Right lobe of liver (tissue), 6 donors: ENCODE results near the gene AGO1. TPM values are rescaled to one million over a fixed set of nuclear protein-coding genes. Genes with fewer than 3 reads are reported as not detected.
"Not testable (repeated sequence)": the region's sequence is repeated elsewhere in the genome, so short reads cannot be mapped to it uniquely, and the experiment has no call there.

Source experiments
- ATAC-seq, 4 donors: fragments of 200-7000 bp; cut with Tn5 transposase; one replicate each; pipeline ENCODE4 v1.9.1; 2020; ENCODE audit warnings: mild to moderate bottlenecking in 4 of 4, moderate library complexity in 4 of 4
- DNase-seq, 3 donors: peaks; one replicate each; pipeline ENCODE4 v3.0.0-alpha.2; 2020
- H3K27ac ChIP-seq, 3 donors: fragments of 200-600 bp; one replicate each; pipeline ENCODE4 v1.8.0; 2022
- H3K27me3 ChIP-seq, 2 donors: fragments of 200-600 bp; one replicate each; pipeline ENCODE4 v1.8.0; 2022
- H3K36me3 ChIP-seq, 4 donors: fragments of 200-600 bp; sonication (generic) in 1 of 4; one replicate each; pipeline versions ENCODE4 v1.5.1 to v1.8.0; 2017 to 2022; ENCODE audit warnings: control low read depth in 1 of 4
- H3K4me1 ChIP-seq, 4 donors: fragments of 200-600 bp; sonication (generic) in 1 of 4; one replicate each; pipeline versions ENCODE4 v1.5.1 to v1.8.0; 2017 to 2022; ENCODE audit warnings: control low read depth in 1 of 4
- H3K4me3 ChIP-seq, 3 donors: fragments of 200-600 bp; one replicate each; pipeline ENCODE4 v1.8.0; 2022
- H3K9me3 ChIP-seq, 4 donors: fragments of 200-600 bp; sonication (generic) in 1 of 4; one replicate each; pipeline versions ENCODE4 v1.5.1 to v1.8.0; 2017 to 2022; ENCODE audit warnings: control low read depth in 1 of 4
- POLR2A ChIP-seq: fragments of 450-650 bp; IDR thresholded peaks from one replicate; pipeline ENCODE4 v1.6.1; 2017; ENCODE audit warnings: antibody characterized with exemption, mild to moderate bottlenecking
- WGBS: methylation state at CpG from one replicate; pipeline ENCODE4 v1.1.6; 2018; ENCODE audit warnings: low coverage, low lambda C conversion rate; ENCODE audit not compliant: insufficient coverage; ENCODE audit errors: missing lambda C conversion rate; 5-methylcytosine and 5-hydroxymethylcytosine counted together
- intact Hi-C, 2 donors: fragments of 100-400 bp; cut with DNase I; formaldehyde crosslinking; loops; one replicate each; pipeline versions ENCODE4 v1.11.2 to v1.14.1; 2022
- total RNA-seq, 6 experiments: library from RNA; depleted of rRNA in 2 of 6; stranded (reverse); fragments of >200 nt in 2 of 6; fragmentation: NEBNext Ultra II Directional in 3 of 6; extraction: Animal tissue kit (Norgen Biotek cat#: 25700) in 3 of 6; gene quantifications; one replicate each; pipeline versions ENCODE4 v1.1.0 to v1.2.4, GENCODE V29; 2016 to 2023
- TF ChIP-seq, protein P1 (sequence below), 4 donors: fragments of 200-600 bp in 3 of 4; fragments of 450-650 bp in 1 of 4; IDR thresholded peaks; one replicate each; pipeline versions ENCODE4 v1.5.1 to v1.8.0; 2016 to 2022; ENCODE audit warnings: antibody characterized with exemption in 4 of 4, mild to moderate bottlenecking in 2 of 4
- donor health status: DM: no; HTN: yes; CAD: no.
- donor health status: DM: no; HTN: no; CAD: no.
- donor health status: DM: no; HTN: no; CAD: no.
- donor health status: DM: no; HTN: yes; CAD: no.
- donor health status: DM: no; HTN: yes; CAD: no.

The AGO1 gene
- total RNA-seq, 6 experiments from 2014 or later: 8.7 to 11.2 (median 10.5) TPM

DNA sequence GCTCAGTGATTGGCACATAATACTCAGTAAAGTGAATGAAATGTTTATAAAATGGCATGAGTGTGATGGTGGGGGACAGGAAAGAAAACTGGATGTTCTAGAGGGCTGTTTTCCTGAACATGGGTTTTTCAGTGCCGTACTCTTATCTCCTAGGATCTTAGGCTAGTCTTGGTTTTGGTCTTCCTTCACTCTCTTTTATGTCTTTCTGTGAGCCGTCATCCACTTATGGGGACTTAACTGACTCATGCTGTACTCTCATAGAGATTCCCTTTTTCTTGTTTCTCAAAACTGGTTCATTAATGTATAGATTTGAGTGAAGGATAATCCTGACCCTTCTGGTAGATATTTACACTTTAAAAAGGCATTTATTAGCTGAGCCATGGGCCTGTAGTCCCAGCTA is 64.5 kb downstream of the AGO1 start:
- Histone ChIP-seq H3K27me3 (no peaks in the 10 kb centered on the region), H3K4me3 (no peak overlapping the region), H3K27ac (no peak overlapping the region), H3K9me3 (no peaks in the 10 kb centered on the region), H3K4me1 (no peaks in the 10 kb centered on the region), H3K36me3 (no peaks in the 10 kb centered on the region)
- TF ChIP-seq, protein P1, sequence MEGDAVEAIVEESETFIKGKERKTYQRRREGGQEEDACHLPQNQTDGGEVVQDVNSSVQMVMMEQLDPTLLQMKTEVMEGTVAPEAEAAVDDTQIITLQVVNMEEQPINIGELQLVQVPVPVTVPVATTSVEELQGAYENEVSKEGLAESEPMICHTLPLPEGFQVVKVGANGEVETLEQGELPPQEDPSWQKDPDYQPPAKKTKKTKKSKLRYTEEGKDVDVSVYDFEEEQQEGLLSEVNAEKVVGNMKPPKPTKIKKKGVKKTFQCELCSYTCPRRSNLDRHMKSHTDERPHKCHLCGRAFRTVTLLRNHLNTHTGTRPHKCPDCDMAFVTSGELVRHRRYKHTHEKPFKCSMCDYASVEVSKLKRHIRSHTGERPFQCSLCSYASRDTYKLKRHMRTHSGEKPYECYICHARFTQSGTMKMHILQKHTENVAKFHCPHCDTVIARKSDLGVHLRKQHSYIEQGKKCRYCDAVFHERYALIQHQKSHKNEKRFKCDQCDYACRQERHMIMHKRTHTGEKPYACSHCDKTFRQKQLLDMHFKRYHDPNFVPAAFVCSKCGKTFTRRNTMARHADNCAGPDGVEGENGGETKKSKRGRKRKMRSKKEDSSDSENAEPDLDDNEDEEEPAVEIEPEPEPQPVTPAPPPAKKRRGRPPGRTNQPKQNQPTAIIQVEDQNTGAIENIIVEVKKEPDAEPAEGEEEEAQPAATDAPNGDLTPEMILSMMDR (IDR thresholded peaks at IDR 0.05): no peak
- no peak for TF ChIP-seq POLR2A
- DNase-seq (no peak), ATAC-seq (no peak)
- intact Hi-C loops: no loop called here
- WGBS: 76% methylated on average over 2 of the region's 2 CpGs

DNA sequence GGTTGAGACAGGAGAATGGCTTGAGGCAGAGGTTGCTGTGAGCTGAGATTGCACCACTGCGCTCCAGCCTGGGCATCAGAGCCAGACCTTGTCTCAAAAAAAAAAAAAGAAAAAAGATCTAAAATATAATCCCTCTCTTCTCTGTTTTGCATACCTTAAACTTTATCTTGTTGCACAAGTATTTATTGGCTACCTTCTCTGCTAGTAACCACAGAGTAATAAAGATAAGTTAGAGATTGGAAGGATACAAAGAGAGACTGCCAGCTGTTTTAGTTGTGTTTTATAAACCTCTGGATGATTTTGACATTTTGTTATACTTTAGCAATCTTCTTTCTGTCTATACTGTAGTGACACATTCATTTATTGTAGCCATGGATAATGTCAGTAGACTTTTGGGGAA is 75.5 kb downstream of the AGO1 start:
- H3K36me3 ChIP-seq: no peaks in the 10 kb centered on the region
- intact Hi-C loops: no loop called here
- DNase-seq (no peak), ATAC-seq (no peak)
- H3K4me1 ChIP-seq: no peaks in the 10 kb centered on the region
- WGBS: 100% methylated on average over 1 of the region's 1 CpG
- H3K27ac ChIP-seq: no peak overlapping the region
- no peaks in the 10 kb centered on the region for H3K9me3 ChIP-seq
- no peaks in the 10 kb centered on the region for H3K27me3 ChIP-seq
- H3K4me3 ChIP-seq: no peak overlapping the region
- TF ChIP-seq POLR2A: no peak
- TF ChIP-seq, protein P1 (IDR thresholded peaks at IDR 0.05): no peak

DNA sequence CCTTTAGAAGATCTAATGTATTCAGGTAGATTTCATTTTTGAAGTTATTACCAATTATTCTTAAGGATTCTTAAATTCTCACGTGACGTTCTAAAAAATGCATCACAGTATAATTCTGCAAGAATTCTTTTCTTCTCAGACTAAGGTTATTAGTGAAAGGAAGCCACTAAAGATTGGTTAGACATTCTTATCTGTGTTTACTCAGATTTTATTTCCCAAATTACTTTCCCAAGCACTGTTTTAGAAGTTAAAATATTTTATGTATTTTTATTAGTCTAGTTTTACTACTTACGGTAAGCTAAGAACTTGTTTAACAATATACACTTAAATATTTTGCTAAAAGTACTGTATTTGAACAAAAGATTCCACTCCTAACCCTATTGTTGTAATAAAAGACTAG is 76.3 kb downstream of the AGO1 start:
- H3K27me3 ChIP-seq: no peaks in the 10 kb centered on the region
- TF ChIP-seq, protein P1 (IDR thresholded peaks at IDR 0.05): no peak
- no peak for TF ChIP-seq POLR2A
- intact Hi-C loops: no loop called here
- ATAC-seq (no peak), DNase-seq (no peak)
- no peaks in the 10 kb centered on the region for H3K9me3 ChIP-seq
- H3K4me1 ChIP-seq: no peaks in the 10 kb centered on the region
- H3K4me3 ChIP-seq: no peak overlapping the region
- no peak overlapping the region for H3K27ac ChIP-seq
- no peaks in the 10 kb centered on the region for H3K36me3 ChIP-seq
- WGBS: 82% methylated on average over 3 of the region's 3 CpGs

DNA sequence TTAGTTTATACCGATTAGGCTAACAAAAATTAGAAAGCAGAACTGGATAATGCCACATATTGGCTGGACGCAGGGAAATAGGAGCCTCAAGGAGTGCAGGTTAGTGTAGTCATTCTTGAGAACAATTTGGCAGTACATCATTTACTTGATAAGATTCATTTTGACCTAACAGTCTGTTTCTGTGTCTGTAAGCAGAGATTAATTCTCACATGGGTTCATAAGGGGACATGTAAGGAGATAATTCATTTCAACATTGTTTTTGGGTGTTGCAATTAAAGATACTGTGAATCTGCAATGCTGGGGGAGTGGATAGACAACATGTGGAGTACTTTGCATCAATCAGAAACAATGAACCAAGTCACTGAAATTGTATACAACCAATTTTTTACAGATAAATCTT is 79.9 kb downstream of the AGO1 start:
- Histone ChIP-seq H3K9me3 (no peaks in the 10 kb centered on the region), H3K36me3 (peaks cover 0 to 2% (median 0%) of the 10 kb centered on the region in 4 donors), H3K4me1 (no peaks in the 10 kb centered on the region), H3K4me3 (no peak overlapping the region), H3K27me3 (no peaks in the 10 kb centered on the region), H3K27ac (no peak overlapping the region)
- ATAC-seq: no peak
- TF ChIP-seq POLR2A: no peak
- TF ChIP-seq, protein P1 (IDR thresholded peaks at IDR 0.05): no peak
- no peak for DNase-seq
- intact Hi-C loops: no loop called here
- 88% methylated on average over 2 of the region's 2 CpGs for WGBS

DNA sequence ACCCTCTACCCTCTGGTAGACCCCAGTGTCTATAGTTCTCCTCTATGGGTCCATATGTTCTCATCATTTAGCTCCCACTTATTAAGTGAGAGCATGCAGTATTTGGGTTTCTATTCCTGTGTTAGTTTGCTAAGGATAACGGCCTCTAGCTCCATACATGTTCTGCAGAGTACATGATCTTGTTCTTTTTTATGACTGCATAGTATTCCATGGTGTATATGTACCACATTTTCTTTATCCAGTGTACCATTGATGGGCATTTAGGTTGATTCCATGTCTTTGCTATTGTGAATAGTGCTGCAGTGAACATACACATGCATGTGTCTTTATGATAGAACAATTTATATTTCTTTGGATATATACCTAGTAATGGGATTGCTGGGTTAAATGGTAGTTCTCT is 81.3 kb downstream of the AGO1 start:
- H3K9me3 ChIP-seq, H3K4me1 ChIP-seq, intact Hi-C loops, H3K4me3 ChIP-seq, H3K27me3 ChIP-seq, H3K36me3 ChIP-seq, H3K27ac ChIP-seq, DNase-seq, ATAC-seq: not testable (repeated sequence)
- 88% methylated on average over 1 of the region's 1 CpG for WGBS
